WTC11 (cell line): Measurements from ENCODE around the gene SLC31A2. TPM values are rescaled to one million over a fixed set of nuclear protein-coding genes. Genes with fewer than 3 reads are reported as not detected.

Experiments used
- ATAC-seq: fragments of 200-7000 bp; cut with Tn5 transposase; 2 replicates; pipeline ENCODE4 v1.10.0; 2021; ENCODE audit warnings: mild to moderate bottlenecking, moderate library complexity
- CTCF ChIA-PET: fragments of 300-600 bp; sonication (Branson Sonifier 250); formaldehyde crosslinking; loops from one replicate; lab custom pipeline; 2021; ENCODE audit warnings: antibody characterized with exemption; lab: Charles Lee
- POLR2A ChIA-PET: fragments of 350-600 bp; sonication (Branson Sonifier 250); formaldehyde crosslinking; loops from one replicate; lab custom pipeline; 2021; ENCODE audit warnings: antibody characterized with exemption; lab: Charles Lee
- DNase-seq: peaks from one replicate; pipeline ENCODE4 v3.0.0; 2021; ENCODE audit warnings: low spot score
- H3K27ac Mint-ChIP-seq: 2 replicates; pipeline ENCODE4 v1.8.0; 2021; ENCODE audit warnings: mixed read lengths
- H3K27me3 Mint-ChIP-seq: 2 replicates; pipeline ENCODE4 v1.8.0; 2021; ENCODE audit warnings: low read depth, mild to moderate bottlenecking, moderate library complexity, mixed read lengths
- H3K36me3 Mint-ChIP-seq: 2 replicates; pipeline ENCODE4 v1.8.0; 2021; ENCODE audit warnings: mixed read lengths
- H3K4me1 Mint-ChIP-seq: 2 replicates; pipeline ENCODE4 v1.8.0; 2022; ENCODE audit warnings: mixed read lengths
- H3K4me3 Mint-ChIP-seq: 2 replicates; pipeline ENCODE4 v1.8.0; 2021; ENCODE audit warnings: mild to moderate bottlenecking, moderate library complexity, mixed read lengths
- H3K9me3 Mint-ChIP-seq: 2 replicates; pipeline ENCODE4 v1.8.0; 2021; ENCODE audit warnings: mixed read lengths
- ATF6 ChIP-seq: sonication (generic); formaldehyde crosslinking; IDR thresholded peaks from 2 replicates; pipeline ENCODE4 v1.8.1; 2023; ENCODE audit warnings: mild to moderate bottlenecking, missing genetic modification reagents
- CBFB ChIP-seq: sonication (generic); formaldehyde crosslinking; IDR thresholded peaks from 2 replicates; pipeline ENCODE4 v1.8.1; 2022; ENCODE audit warnings: mild to moderate bottlenecking, low read depth, missing genetic modification reagents
- E2F4 ChIP-seq: sonication (generic); formaldehyde crosslinking; IDR thresholded peaks from 2 replicates; pipeline ENCODE4 v1.8.1; 2022; ENCODE audit warnings: low read depth, mild to moderate bottlenecking, moderate library complexity, missing genetic modification reagents, borderline replicate concordance
- ELF4 ChIP-seq: sonication (generic); formaldehyde crosslinking; IDR thresholded peaks from 2 replicates; pipeline ENCODE4 v1.8.1; 2022; ENCODE audit warnings: low read depth, mild to moderate bottlenecking, moderate library complexity, missing genetic modification reagents
- FOXJ3 ChIP-seq: sonication (generic); formaldehyde crosslinking; IDR thresholded peaks from 2 replicates; pipeline ENCODE4 v1.9.0; 2021; ENCODE audit warnings: missing genetic modification reagents, mild to moderate bottlenecking, borderline replicate concordance
- FOXP1 ChIP-seq: sonication (generic); formaldehyde crosslinking; IDR thresholded peaks from 2 replicates; pipeline ENCODE4 v1.8.0; 2022; ENCODE audit warnings: missing genetic modification reagents, mild to moderate bottlenecking, moderate library complexity, borderline replicate concordance
- OVOL2 ChIP-seq: fragments of 250-450 bp; sonication (Bioruptor Pico); IDR thresholded peaks from 2 replicates; pipeline ENCODE4 v1.9.0; 2021; ENCODE audit warnings: mild to moderate bottlenecking, borderline replicate concordance
- SOX15 ChIP-seq: fragments of 250-450 bp; sonication (Bioruptor Pico); IDR thresholded peaks from 2 replicates; pipeline ENCODE4 v1.9.0; 2021; ENCODE audit warnings: mild to moderate bottlenecking
- TEAD4 ChIP-seq: sonication (generic); formaldehyde crosslinking; IDR thresholded peaks from 2 replicates; pipeline ENCODE4 v1.8.0; 2022; ENCODE audit warnings: mild to moderate bottlenecking, missing genetic modification reagents
- TP53 ChIP-seq: sonication (generic); formaldehyde crosslinking; IDR thresholded peaks from 2 replicates; pipeline ENCODE4 v1.8.1; 2023; ENCODE audit warnings: mild to moderate bottlenecking, missing genetic modification reagents
- ZBTB43 ChIP-seq: sonication (generic); formaldehyde crosslinking; IDR thresholded peaks from 2 replicates; pipeline ENCODE4 v1.8.1; 2023; ENCODE audit warnings: mild to moderate bottlenecking, missing genetic modification reagents
- ZNF512 ChIP-seq: sonication (generic); formaldehyde crosslinking; IDR thresholded peaks from 2 replicates; pipeline ENCODE4 v1.8.1; 2022; ENCODE audit warnings: missing genetic modification reagents, borderline replicate concordance
- total RNA-seq: library from RNA; stranded (reverse); gene quantifications from 3 replicates; pipeline ENCODE4 v1.2.3, GENCODE V29; 2021
- TF ChIP-seq, protein P1 (sequence below): fragments of 200-600 bp; IDR thresholded peaks from 2 replicates; pipeline ENCODE4 v1.8.0; 2022; ENCODE audit warnings: antibody characterized with exemption
- TF ChIP-seq, protein P2 (sequence below): fragments of 250-450 bp; sonication (Bioruptor Pico); IDR thresholded peaks from 2 replicates; pipeline ENCODE4 v1.9.0; 2021; ENCODE audit warnings: moderate library complexity, mild to moderate bottlenecking, inconsistent platforms, borderline replicate concordance
- TF ChIP-seq, protein P3 (sequence below): sonication (generic); formaldehyde crosslinking; IDR thresholded peaks from 2 replicates; pipeline ENCODE4 v1.8.0; 2022; ENCODE audit warnings: mild to moderate bottlenecking, missing genetic modification reagents
- TF ChIP-seq, protein P4 (sequence below): sonication (generic); formaldehyde crosslinking; IDR thresholded peaks from 2 replicates; pipeline ENCODE4 v1.8.1; 2022; ENCODE audit warnings: mild to moderate bottlenecking, missing genetic modification reagents, moderate library complexity, borderline replicate concordance
- TF ChIP-seq, protein P5 (sequence below): sonication (generic); formaldehyde crosslinking; IDR thresholded peaks from 2 replicates; pipeline ENCODE4 v1.8.1; 2022; ENCODE audit warnings: mild to moderate bottlenecking, moderate library complexity, missing genetic modification reagents

SLC31A2 gene
- total RNA-seq, 1 experiment from 2014 or later, result 2.0 TPM

- TF ChIP-seq E2F4 (CRISPR knock-in tag), result no peak
- no peak for TF ChIP-seq FOXP1 (CRISPR knock-in tag)
- no peak for TF ChIP-seq CBFB
- TF ChIP-seq FOXJ3 (CRISPR knock-in tag), result no peak
- TF ChIP-seq, protein P1, sequence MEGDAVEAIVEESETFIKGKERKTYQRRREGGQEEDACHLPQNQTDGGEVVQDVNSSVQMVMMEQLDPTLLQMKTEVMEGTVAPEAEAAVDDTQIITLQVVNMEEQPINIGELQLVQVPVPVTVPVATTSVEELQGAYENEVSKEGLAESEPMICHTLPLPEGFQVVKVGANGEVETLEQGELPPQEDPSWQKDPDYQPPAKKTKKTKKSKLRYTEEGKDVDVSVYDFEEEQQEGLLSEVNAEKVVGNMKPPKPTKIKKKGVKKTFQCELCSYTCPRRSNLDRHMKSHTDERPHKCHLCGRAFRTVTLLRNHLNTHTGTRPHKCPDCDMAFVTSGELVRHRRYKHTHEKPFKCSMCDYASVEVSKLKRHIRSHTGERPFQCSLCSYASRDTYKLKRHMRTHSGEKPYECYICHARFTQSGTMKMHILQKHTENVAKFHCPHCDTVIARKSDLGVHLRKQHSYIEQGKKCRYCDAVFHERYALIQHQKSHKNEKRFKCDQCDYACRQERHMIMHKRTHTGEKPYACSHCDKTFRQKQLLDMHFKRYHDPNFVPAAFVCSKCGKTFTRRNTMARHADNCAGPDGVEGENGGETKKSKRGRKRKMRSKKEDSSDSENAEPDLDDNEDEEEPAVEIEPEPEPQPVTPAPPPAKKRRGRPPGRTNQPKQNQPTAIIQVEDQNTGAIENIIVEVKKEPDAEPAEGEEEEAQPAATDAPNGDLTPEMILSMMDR, result no peak
- TF ChIP-seq, protein P2, sequence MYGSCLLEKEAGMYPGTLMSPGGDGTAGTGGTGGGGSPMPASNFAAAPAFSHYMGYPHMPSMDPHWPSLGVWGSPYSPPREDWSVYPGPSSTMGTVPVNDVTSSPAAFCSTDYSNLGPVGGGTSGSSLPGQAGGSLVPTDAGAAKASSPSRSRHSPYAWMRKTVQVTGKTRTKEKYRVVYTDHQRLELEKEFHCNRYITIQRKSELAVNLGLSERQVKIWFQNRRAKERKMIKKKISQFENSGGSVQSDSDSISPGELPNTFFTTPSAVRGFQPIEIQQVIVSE (CRISPR knock-in tag), result no peak
These were observed 13.3 kb upstream of the SLC31A2 start (continued) for GRCh38 chr9:113137196-113138168.

GRCh38 chr9:113138760-113139159 lies 12.0 kb upstream of the SLC31A2 start:
- POLR2A ChIA-PET, result interaction anchor here (1.0 kb wide), 1 partner anchor 12 kb away, joined by 3 read pairs; the partner anchor contains the start of gene SLC31A2
- Mint-ChIP-seq H3K27me3 (peaks cover 24% of the 10 kb centered on the region), H3K4me1 (no peaks in the 10 kb centered on the region), H3K27ac (no peak overlapping the region), H3K36me3 (peaks cover 4% of the 10 kb centered on the region; the same call in 1 of the 2 replicates), H3K4me3 (no peak overlapping the region), H3K9me3 (peaks cover 28% of the 10 kb centered on the region)
- ATAC-seq (no peak), DNase-seq (no peak)
- TF ChIP-seq ATF6 (CRISPR knock-in tag) (no peak), ZNF512 (CRISPR knock-in tag) (no peak), OVOL2 (CRISPR knock-in tag) (no peak), SOX15 (CRISPR knock-in tag) (no peak), ZBTB43 (CRISPR knock-in tag) (no peak), TEAD4 (CRISPR knock-in tag) (no peak), TP53 (CRISPR knock-in tag) (no peak), ELF4 (CRISPR knock-in tag) (no peak)
- TF ChIP-seq, protein P3, sequence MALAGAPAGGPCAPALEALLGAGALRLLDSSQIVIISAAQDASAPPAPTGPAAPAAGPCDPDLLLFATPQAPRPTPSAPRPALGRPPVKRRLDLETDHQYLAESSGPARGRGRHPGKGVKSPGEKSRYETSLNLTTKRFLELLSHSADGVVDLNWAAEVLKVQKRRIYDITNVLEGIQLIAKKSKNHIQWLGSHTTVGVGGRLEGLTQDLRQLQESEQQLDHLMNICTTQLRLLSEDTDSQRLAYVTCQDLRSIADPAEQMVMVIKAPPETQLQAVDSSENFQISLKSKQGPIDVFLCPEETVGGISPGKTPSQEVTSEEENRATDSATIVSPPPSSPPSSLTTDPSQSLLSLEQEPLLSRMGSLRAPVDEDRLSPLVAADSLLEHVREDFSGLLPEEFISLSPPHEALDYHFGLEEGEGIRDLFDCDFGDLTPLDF, result no peak
- TF ChIP-seq, protein P4, sequence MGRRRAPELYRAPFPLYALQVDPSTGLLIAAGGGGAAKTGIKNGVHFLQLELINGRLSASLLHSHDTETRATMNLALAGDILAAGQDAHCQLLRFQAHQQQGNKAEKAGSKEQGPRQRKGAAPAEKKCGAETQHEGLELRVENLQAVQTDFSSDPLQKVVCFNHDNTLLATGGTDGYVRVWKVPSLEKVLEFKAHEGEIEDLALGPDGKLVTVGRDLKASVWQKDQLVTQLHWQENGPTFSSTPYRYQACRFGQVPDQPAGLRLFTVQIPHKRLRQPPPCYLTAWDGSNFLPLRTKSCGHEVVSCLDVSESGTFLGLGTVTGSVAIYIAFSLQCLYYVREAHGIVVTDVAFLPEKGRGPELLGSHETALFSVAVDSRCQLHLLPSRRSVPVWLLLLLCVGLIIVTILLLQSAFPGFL (CRISPR knock-in tag), result no peak
- TF ChIP-seq, protein P5, sequence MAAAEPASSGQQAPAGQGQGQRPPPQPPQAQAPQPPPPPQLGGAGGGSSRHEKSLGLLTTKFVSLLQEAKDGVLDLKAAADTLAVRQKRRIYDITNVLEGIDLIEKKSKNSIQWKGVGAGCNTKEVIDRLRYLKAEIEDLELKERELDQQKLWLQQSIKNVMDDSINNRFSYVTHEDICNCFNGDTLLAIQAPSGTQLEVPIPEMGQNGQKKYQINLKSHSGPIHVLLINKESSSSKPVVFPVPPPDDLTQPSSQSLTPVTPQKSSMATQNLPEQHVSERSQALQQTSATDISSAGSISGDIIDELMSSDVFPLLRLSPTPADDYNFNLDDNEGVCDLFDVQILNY (CRISPR knock-in tag), result no peak
- TF ChIP-seq, protein P2 (CRISPR knock-in tag), result no peak
- CTCF ChIA-PET, result no interaction called here
